Spleen (tissue), 11 donors: ENCODE measurements around the gene FBXL16. TPM values are rescaled to one million over a fixed set of nuclear protein-coding genes. Genes with fewer than 3 reads are reported as not detected.
"Not testable (repeated sequence)": the region's sequence is repeated elsewhere in the genome, so short reads cannot be mapped to it uniquely, and the experiment has no call there.

ENCODE experiments used
- DNase-seq: peaks from one replicate; pipeline ENCODE4 v3.0.0-alpha.2; 2020
- H3K27ac ChIP-seq, 8 donors: fragments of 200-600 bp; sonication (generic) in 7 of 8; 1 replicate in 4 of 8; 2 replicates in 4 of 8; pipeline versions ENCODE4 v1.5.0 to v1.8.0; 2016 to 2021; ENCODE audit warnings: inconsistent platforms in 4 of 8, mild to moderate bottlenecking in 4 of 8, moderate library complexity in 1 of 8
- H3K27me3 ChIP-seq, 7 donors: fragments of 200-600 bp; sonication (generic) in 6 of 7; replicated peaks in 1 of 7; 1 replicate in 4 of 7; 2 replicates in 3 of 7; pipeline versions ENCODE4 v1.5.0 to v1.8.0; 2016 to 2021; ENCODE audit warnings: inconsistent platforms in 3 of 7, mild to moderate bottlenecking in 1 of 7
- H3K36me3 ChIP-seq, 6 donors: fragments of 200-600 bp; sonication (generic) in 5 of 6; 1 replicate in 4 of 6; 2 replicates in 2 of 6; pipeline versions ENCODE4 v1.5.0 to v1.8.0; 2016 to 2021; ENCODE audit warnings: inconsistent platforms in 2 of 6
- H3K4me1 ChIP-seq, 6 donors: fragments of 200-600 bp; sonication (generic) in 5 of 6; 1 replicate in 3 of 6; 2 replicates in 3 of 6; pipeline versions ENCODE4 v1.5.0 to v1.8.0; 2016 to 2021; ENCODE audit warnings: inconsistent platforms in 3 of 6
- H3K4me3 ChIP-seq, 8 donors: fragments of 200-600 bp; sonication (generic) in 7 of 8; 1 replicate in 4 of 8; 2 replicates in 4 of 8; pipeline versions ENCODE4 v1.5.0 to v1.8.0; 2016 to 2021; ENCODE audit warnings: inconsistent platforms in 4 of 8, mild to moderate bottlenecking in 4 of 8, moderate library complexity in 2 of 8
- H3K9me3 ChIP-seq, 8 donors: fragments of 200-600 bp; sonication (generic) in 7 of 8; 1 replicate in 4 of 8; 2 replicates in 4 of 8; pipeline versions ENCODE4 v1.5.0 to v1.8.0; 2016 to 2021; ENCODE audit warnings: inconsistent platforms in 4 of 8
- POLR2A ChIP-seq, 3 donors: fragments of 450-650 bp; IDR thresholded peaks; one replicate each; pipeline ENCODE4 v1.5.1; 2017; ENCODE audit warnings: antibody characterized with exemption in 3 of 3, mild to moderate bottlenecking in 1 of 3
- POLR2AphosphoS5 ChIP-seq, 3 donors: sonication (generic); formaldehyde crosslinking; IDR thresholded peaks; one replicate each; pipeline ENCODE4 v1.5.1; 2017; ENCODE audit warnings: antibody characterized with exemption in 3 of 3
- WGBS, 5 donors: extraction: QIAGEN DNeasy Blood & Tissue Kit in 3 of 5; methylation state at CpG; one replicate each; pipeline versions ENCODE4 v1.1.5 to v1.1.7; 2013 to 2018; 5-methylcytosine and 5-hydroxymethylcytosine counted together
- intact Hi-C: fragments of 100-400 bp; cut with DNase I; formaldehyde crosslinking; loops from one replicate; pipeline ENCODE4 v1.15.0; 2023; ENCODE audit warnings: low total_unique reads
- polyA plus RNA-seq, 3 donors: library from polyadenylated mRNA; stranded (reverse); fragments of 200-250 nt; gene quantifications; one replicate each; pipeline ENCODE4 v1.2.1, GENCODE V29; 2013
- total RNA-seq, 7 donors: library from RNA; depleted of rRNA in 3 of 7; stranded (reverse); fragments of >200 nt in 3 of 7; fragmentation: NEBNext Ultra II Directional in 4 of 7; extraction: Animal tissue kit (Norgen Biotek cat#: 25700) in 4 of 7; gene quantifications; one replicate each; pipeline versions ENCODE4 v1.1.0 to v1.2.1, GENCODE V29; 2016 to 2021
- TF ChIP-seq, protein P1 (sequence below), 11 experiments: fragments of 200-600 bp in 7 of 11; fragments of 450-650 bp in 4 of 11; sonication (generic) in 4 of 11; IDR thresholded peaks in 8 of 11; conservative IDR thresholded peaks in 3 of 11; 1 replicate in 7 of 11; 2 replicates in 4 of 11; pipeline versions ENCODE4 v1.4.0 to v1.8.0; 2016 to 2021; ENCODE audit warnings: antibody characterized with exemption in 11 of 11, inconsistent platforms in 4 of 11, mild to moderate bottlenecking in 1 of 11
- donor health status: healthy with polysubstance abuse.
- donor health status: DM: no; HTN: no; CAD: no; lungs with moderate emphysema.
- donor health status: DM: no; HTN: no; CAD: no.
- donor health status: Bipolar disorder and iron deficiency.
- donor health status: healthy.
- donor health status: DM: no; HTN: no; CAD: no.
- donor health status: DM: yes; HTN: yes; CAD: no.

The FBXL16 gene
- total and polyA plus RNA-seq, 10 donors: 0.48 to 2.6 (median 1.5) TPM

GRCh38 chr16:692356-693108, 13.1 kb downstream of the FBXL16 start:
- 70 to 77% (median 75%) methylated on average over 10 of the region's 10 CpGs for WGBS, 5 donors

GRCh38 chr16:691242-691641, 14.4 kb downstream of the FBXL16 start:
- H3K27me3 ChIP-seq: peaks cover 0 to 48% (median 33%) of the 10 kb centered on the region in 7 donors
- 86 to 92% (median 90%) methylated on average over 16 of the region's 16 CpGs for WGBS, 5 donors
- DNase-seq, H3K9me3 ChIP-seq, H3K27ac ChIP-seq, intact Hi-C loops, H3K4me3 ChIP-seq: not testable (repeated sequence)
- H3K36me3 ChIP-seq: peaks cover 0 to 20% (median 13%) of the 10 kb centered on the region in 6 donors
- peaks cover 25 to 73% (median 56%) of the 10 kb centered on the region in 6 donors for H3K4me1 ChIP-seq

More at GRCh38 chr16:692356-693108, 13.1 kb downstream of the FBXL16 start:
- Histone ChIP-seq H3K9me3 (no peaks in the 10 kb centered on the region), H3K27me3 (peaks cover 0 to 61% (median 39%) of the 10 kb centered on the region in 7 donors), H3K4me3 (no peak overlapping the region), H3K36me3 (peaks cover 0 to 7% (median 1%) of the 10 kb centered on the region in 6 donors), H3K27ac (no peak overlapping the region), H3K4me1 (peaks cover 25 to 66% (median 54%) of the 10 kb centered on the region in 6 donors)
- intact Hi-C loops: no loop called here
- TF ChIP-seq POLR2A (IDR thresholded peaks at IDR 0.05) (no peak), POLR2AphosphoS5 (IDR thresholded peaks at IDR 0.05) (no peak)
- TF ChIP-seq, protein P1, sequence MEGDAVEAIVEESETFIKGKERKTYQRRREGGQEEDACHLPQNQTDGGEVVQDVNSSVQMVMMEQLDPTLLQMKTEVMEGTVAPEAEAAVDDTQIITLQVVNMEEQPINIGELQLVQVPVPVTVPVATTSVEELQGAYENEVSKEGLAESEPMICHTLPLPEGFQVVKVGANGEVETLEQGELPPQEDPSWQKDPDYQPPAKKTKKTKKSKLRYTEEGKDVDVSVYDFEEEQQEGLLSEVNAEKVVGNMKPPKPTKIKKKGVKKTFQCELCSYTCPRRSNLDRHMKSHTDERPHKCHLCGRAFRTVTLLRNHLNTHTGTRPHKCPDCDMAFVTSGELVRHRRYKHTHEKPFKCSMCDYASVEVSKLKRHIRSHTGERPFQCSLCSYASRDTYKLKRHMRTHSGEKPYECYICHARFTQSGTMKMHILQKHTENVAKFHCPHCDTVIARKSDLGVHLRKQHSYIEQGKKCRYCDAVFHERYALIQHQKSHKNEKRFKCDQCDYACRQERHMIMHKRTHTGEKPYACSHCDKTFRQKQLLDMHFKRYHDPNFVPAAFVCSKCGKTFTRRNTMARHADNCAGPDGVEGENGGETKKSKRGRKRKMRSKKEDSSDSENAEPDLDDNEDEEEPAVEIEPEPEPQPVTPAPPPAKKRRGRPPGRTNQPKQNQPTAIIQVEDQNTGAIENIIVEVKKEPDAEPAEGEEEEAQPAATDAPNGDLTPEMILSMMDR (IDR thresholded peaks at IDR 0.05 in 8 of 11, conservative IDR thresholded peaks at IDR 0.05 in 3 of 11): no peak
- no peak for DNase-seq

- intact Hi-C loops: no loop called here
- WGBS, 5 donors: 86 to 90% (median 86%) methylated on average over 16 to 26 of the region's 26 CpGs
- peak overlapping the region; percentile 85 to 94 (median 92) for H3K27ac ChIP-seq
These were observed 16.3 kb downstream of the FBXL16 start for GRCh38 chr16:689175-689897.

DNA sequence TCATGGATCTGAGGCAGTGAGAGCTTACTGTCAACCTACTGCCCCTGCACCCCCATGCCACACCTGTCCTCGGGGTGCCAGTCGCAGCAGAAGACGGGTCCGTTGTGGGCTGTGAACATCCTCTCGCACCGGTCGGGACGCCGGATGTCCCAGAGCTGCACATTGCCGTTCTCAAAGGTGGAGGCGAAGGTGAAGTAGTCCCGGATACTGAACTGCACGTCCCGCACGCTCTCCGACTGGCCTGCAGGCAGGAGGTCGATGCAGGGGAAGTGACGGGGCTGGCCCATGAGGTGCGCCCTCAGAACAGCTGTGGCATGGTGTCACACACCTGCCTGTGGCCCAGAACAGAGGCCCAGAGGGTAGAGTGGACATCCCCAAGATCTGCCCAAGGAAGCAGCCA, 18.1 kb downstream of the FBXL16 start:
- H3K27me3 ChIP-seq: peaks cover 0 to 11% (median 0%) of the 10 kb centered on the region in 7 donors
- TF ChIP-seq POLR2A (IDR thresholded peaks at IDR 0.05): no peak
- TF ChIP-seq, protein P1 (IDR thresholded peaks at IDR 0.05 in 8 of 11, conservative IDR thresholded peaks at IDR 0.05 in 3 of 11): no peak
- TF ChIP-seq POLR2AphosphoS5 (IDR thresholded peaks at IDR 0.05): no peak
- peaks cover 27 to 80% (median 66%) of the 10 kb centered on the region in 6 donors for H3K4me1 ChIP-seq
- no peak overlapping the region for H3K27ac ChIP-seq
- H3K36me3 ChIP-seq: peaks cover 0 to 43% (median 21%) of the 10 kb centered on the region in 6 donors
- intact Hi-C loops: no loop called here
- H3K9me3 ChIP-seq: no peaks in the 10 kb centered on the region
- no peak overlapping the region for H3K4me3 ChIP-seq
- DNase-seq: no peak
- 91 to 97% (median 94%) methylated on average over 19 of the region's 19 CpGs for WGBS, 5 donors

More at GRCh38 chr16:689175-689897, 16.3 kb downstream of the FBXL16 start:
- Histone ChIP-seq H3K4me1 (peaks cover 23 to 74% (median 57%) of the 10 kb centered on the region in 6 donors), H3K27me3 (peaks cover 0 to 29% (median 14%) of the 10 kb centered on the region in 7 donors), H3K4me3 (peak overlapping the region; percentile 77 to 95 (median 86)), H3K9me3 (no peaks in the 10 kb centered on the region), H3K36me3 (peaks cover 0 to 34% (median 15%) of the 10 kb centered on the region in 6 donors)
- no peak for DNase-seq
- no peak for TF ChIP-seq POLR2AphosphoS5 (IDR thresholded peaks at IDR 0.05)
- TF ChIP-seq POLR2A (IDR thresholded peaks at IDR 0.05): no peak
